Neutrophil (primary cell): ENCODE results near the gene TNFSF10.
"Not testable (repeated sequence)": the region's sequence is repeated elsewhere in the genome, so short reads cannot be mapped to it uniquely, and the experiment has no call there.

Experiments used
- H3K27ac ChIP-seq: fragments of 200-600 bp; sonication (generic); 2 replicates; pipeline ENCODE4 v1.5.1; 2016; ENCODE audit warnings: mild to moderate bottlenecking, moderate library complexity
- H3K27me3 ChIP-seq: fragments of 200-600 bp; sonication (generic); 2 replicates; pipeline ENCODE4 v1.6.0; 2016; ENCODE audit warnings: mild to moderate bottlenecking
- H3K36me3 ChIP-seq: fragments of 200-600 bp; sonication (generic); 2 replicates; pipeline ENCODE4 v1.5.1; 2017
- H3K4me1 ChIP-seq, 2 experiments: fragments of 200-600 bp in 1 of 2; sonication (generic) in 1 of 2; 1 replicate in 1 of 2; 2 replicates in 1 of 2; pipeline versions ENCODE4 v1.5.1 to v1.6.1; 2013 to 2016; ENCODE audit warnings: low read depth in 1 of 2, low read length in 1 of 2, mild to moderate bottlenecking in 1 of 2, moderate library complexity in 1 of 2; ENCODE audit not compliant: control insufficient read depth in 1 of 2, insufficient read depth in 1 of 2
- H3K4me3 ChIP-seq, 2 experiments: fragments of 200-600 bp in 1 of 2; sonication (generic) in 1 of 2; 1 replicate in 1 of 2; 2 replicates in 1 of 2; pipeline ENCODE4 v1.5.1; 2013 to 2016; ENCODE audit warnings: low read depth in 1 of 2, low read length in 1 of 2, mild to moderate bottlenecking in 1 of 2, moderate library complexity in 1 of 2
- H3K9me3 ChIP-seq: fragments of 200-600 bp; sonication (generic); 2 replicates; pipeline ENCODE4 v1.5.1; 2016
- CTCF ChIP-seq: fragments of 200-600 bp; sonication (generic); IDR thresholded peaks from 2 replicates; pipeline ENCODE4 v1.5.1; 2016; ENCODE audit warnings: antibody characterized with exemption

Gene TNFSF10

GRCh38 chr3:172530101-172530561 is 6.9 kb upstream of the TNFSF10 start:
- H3K4me3 ChIP-seq = peak overlapping the region; percentile 3 to 39
- peaks cover 27 to 29% of the 10 kb centered on the region in 2 experiments for H3K4me1 ChIP-seq
- H3K27ac ChIP-seq = peak overlapping the region; percentile 73
- no peaks in the 10 kb centered on the region for H3K9me3 ChIP-seq
- TF ChIP-seq CTCF = no peak
- no peaks in the 10 kb centered on the region for H3K27me3 ChIP-seq
- H3K36me3 ChIP-seq = no peaks in the 10 kb centered on the region

DNA sequence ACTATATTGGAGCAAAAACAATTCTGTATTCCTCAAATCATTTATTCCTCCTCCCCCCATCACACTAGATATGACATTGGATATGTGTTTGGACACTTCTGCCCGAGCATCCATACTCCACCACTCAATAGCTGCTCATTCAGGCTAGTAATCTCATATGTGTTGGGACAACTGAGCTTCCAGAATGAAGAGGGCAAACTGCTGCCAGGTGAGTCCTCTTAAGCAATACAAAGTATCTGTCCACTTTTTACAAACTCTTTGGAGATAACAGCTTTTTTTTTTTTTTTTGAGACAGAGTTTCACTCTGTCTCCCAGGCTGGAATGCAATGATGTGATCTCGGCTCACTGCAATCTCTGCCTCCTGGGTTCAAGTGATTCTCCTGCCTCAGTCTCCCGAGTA is 5.4 kb upstream of the TNFSF10 start:
- Histone ChIP-seq H3K4me3 (no peak overlapping the region), H3K36me3 (no peaks in the 10 kb centered on the region), H3K9me3 (no peaks in the 10 kb centered on the region), H3K27me3 (no peaks in the 10 kb centered on the region), H3K4me1 (peaks cover 39 to 43% of the 10 kb centered on the region in 2 experiments), H3K27ac (no peak overlapping the region)
- TF ChIP-seq CTCF = no peak

GRCh38 chr3:172527306-172527705 is 4.1 kb upstream of the TNFSF10 start:
- no peak overlapping the region for H3K27ac ChIP-seq

GRCh38 chr3:172525116-172525613 is 1.9 kb upstream of the TNFSF10 start:
- Histone ChIP-seq H3K36me3 (no peaks in the 10 kb centered on the region), H3K4me3 (no peak overlapping the region), H3K4me1 (peaks cover 32 to 33% of the 10 kb centered on the region in 2 experiments), H3K27me3 (no peaks in the 10 kb centered on the region), H3K9me3 (no peaks in the 10 kb centered on the region), H3K27ac (peak overlapping the region; percentile 88)
- no peak for TF ChIP-seq CTCF

More at GRCh38 chr3:172527306-172527705, 4.1 kb upstream of the TNFSF10 start:
- Histone ChIP-seq H3K9me3 (no peaks in the 10 kb centered on the region), H3K4me1 (peaks cover 42 to 47% of the 10 kb centered on the region in 2 experiments), H3K36me3 (no peaks in the 10 kb centered on the region), H3K27me3 (no peaks in the 10 kb centered on the region), H3K4me3 (no peak overlapping the region)
- TF ChIP-seq CTCF = no peak

GRCh38 chr3:172524611-172525010 is 1.4 kb upstream of the TNFSF10 start:
- peaks cover 3% of the 10 kb centered on the region for H3K36me3 ChIP-seq
- TF ChIP-seq CTCF = no peak
- peak overlapping the region in 1 of 2 experiments; percentile 77 for H3K4me3 ChIP-seq
- H3K4me1 ChIP-seq = peaks cover 32 to 33% of the 10 kb centered on the region in 2 experiments
- H3K9me3 ChIP-seq = no peaks in the 10 kb centered on the region
- peak overlapping the region; percentile 88 for H3K27ac ChIP-seq
- H3K27me3 ChIP-seq = no peaks in the 10 kb centered on the region

GRCh38 chr3:172521837-172522726 is 1.1 kb downstream of the TNFSF10 start:
- H3K9me3 ChIP-seq, H3K27me3 ChIP-seq: not testable (repeated sequence)
- Histone ChIP-seq H3K27ac (peak overlapping the region; percentile 88), H3K4me1 (peaks cover 53 to 56% of the 10 kb centered on the region in 2 experiments), H3K4me3 (peak overlapping the region; percentile 77 to 92), H3K36me3 (peaks cover 18% of the 10 kb centered on the region)
